AG08396 (cell line): ENCODE measurements around the gene EFNA5.

Experiments
- DNase-seq: peaks from one replicate; pipeline ENCODE4 v3.0.0; 2012; ENCODE audit warnings: low spot score, mixed read lengths

Gene EFNA5

GRCh38 chr5:107545486-107545885 lies 125.3 kb downstream of the EFNA5 start:
- no peak for DNase-seq

- DNase-seq, result no peak
Observed at GRCh38 chr5:107544967-107545366, 125.8 kb downstream of the EFNA5 start.

GRCh38 chr5:107544476-107544875 lies 126.3 kb downstream of the EFNA5 start:
- no peak for DNase-seq

GRCh38 chr5:107543868-107544267 lies 126.9 kb downstream of the EFNA5 start:
- no peak for DNase-seq

- peak; percentile 28 for DNase-seq
Observed at GRCh38 chr5:107542831-107543231, 127.9 kb downstream of the EFNA5 start.

GRCh38 chr5:107542428-107542827 lies 128.3 kb downstream of the EFNA5 start:
- peak; percentile 39 for DNase-seq

- no peak for DNase-seq
Observed at GRCh38 chr5:107541400-107541799, 129.3 kb downstream of the EFNA5 start.

GRCh38 chr5:107539726-107540330 lies 130.9 kb downstream of the EFNA5 start:
- no peak for DNase-seq

- DNase-seq, result no peak
Observed at GRCh38 chr5:107538805-107539445, 131.8 kb downstream of the EFNA5 start.

GRCh38 chr5:107538331-107538730 lies 132.4 kb downstream of the EFNA5 start:
- DNase-seq, result no peak

GRCh38 chr5:107535849-107536248 lies 134.9 kb downstream of the EFNA5 start:
- no peak for DNase-seq

GRCh38 chr5:107533910-107534876 lies 136.5 kb downstream of the EFNA5 start:
- DNase-seq, result no peak

- DNase-seq, result no peak
Observed at GRCh38 chr5:107532916-107533315, 137.8 kb downstream of the EFNA5 start.

GRCh38 chr5:107532169-107532878 lies 138.4 kb downstream of the EFNA5 start:
- no peak for DNase-seq

GRCh38 chr5:107531308-107531707 lies 139.4 kb downstream of the EFNA5 start:
- DNase-seq, result no peak

GRCh38 chr5:107529618-107530017 lies 141.1 kb downstream of the EFNA5 start:
- DNase-seq, result no peak

- no peak for DNase-seq
Observed at GRCh38 chr5:107526270-107526937, 144.3 kb downstream of the EFNA5 start.

GRCh38 chr5:107524111-107524510 lies 146.6 kb downstream of the EFNA5 start:
- no peak for DNase-seq

GRCh38 chr5:107523029-107523680 lies 147.6 kb downstream of the EFNA5 start:
- DNase-seq, result no peak

GRCh38 chr5:107522456-107522855 lies 148.3 kb downstream of the EFNA5 start:
- DNase-seq, result no peak

GRCh38 chr5:107519900-107520354 lies 150.8 kb downstream of the EFNA5 start:
- peak; percentile 20 for DNase-seq
